22Rv1 (cell line): ENCODE results near the gene GPS2.

Experiments
- ZFX ChIP-seq: fragments of 450-650 bp; IDR thresholded peaks from 2 replicates; pipeline ENCODE4 v1.6.1; 2017; ENCODE audit warnings: antibody characterized with exemption, borderline replicate concordance
- TF ChIP-seq, protein P1 (sequence below): fragments of 450-650 bp; IDR thresholded peaks from 2 replicates; pipeline ENCODE4 v1.5.1; 2017; ENCODE audit warnings: mild to moderate bottlenecking

DNA sequence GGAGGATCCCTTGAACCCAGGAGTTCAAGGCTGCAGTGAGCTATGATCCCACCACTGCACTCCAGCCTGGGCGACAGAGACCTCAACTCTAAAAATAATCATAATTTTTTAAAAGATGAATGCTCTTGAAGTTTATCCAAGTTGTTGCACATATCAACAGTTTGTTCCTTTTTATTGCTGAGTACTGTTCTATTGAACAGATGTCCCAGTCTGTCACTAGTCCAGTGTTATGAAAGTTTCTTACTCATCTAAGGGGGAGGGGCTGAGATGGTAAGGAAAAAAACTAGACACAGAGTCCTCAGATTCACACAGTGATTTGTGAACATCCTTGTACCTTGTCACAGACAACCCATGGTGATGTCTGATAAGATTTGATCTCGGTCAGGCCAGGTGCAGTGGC, 25.0 kb upstream of the GPS2 start:
- TF ChIP-seq, protein P1, sequence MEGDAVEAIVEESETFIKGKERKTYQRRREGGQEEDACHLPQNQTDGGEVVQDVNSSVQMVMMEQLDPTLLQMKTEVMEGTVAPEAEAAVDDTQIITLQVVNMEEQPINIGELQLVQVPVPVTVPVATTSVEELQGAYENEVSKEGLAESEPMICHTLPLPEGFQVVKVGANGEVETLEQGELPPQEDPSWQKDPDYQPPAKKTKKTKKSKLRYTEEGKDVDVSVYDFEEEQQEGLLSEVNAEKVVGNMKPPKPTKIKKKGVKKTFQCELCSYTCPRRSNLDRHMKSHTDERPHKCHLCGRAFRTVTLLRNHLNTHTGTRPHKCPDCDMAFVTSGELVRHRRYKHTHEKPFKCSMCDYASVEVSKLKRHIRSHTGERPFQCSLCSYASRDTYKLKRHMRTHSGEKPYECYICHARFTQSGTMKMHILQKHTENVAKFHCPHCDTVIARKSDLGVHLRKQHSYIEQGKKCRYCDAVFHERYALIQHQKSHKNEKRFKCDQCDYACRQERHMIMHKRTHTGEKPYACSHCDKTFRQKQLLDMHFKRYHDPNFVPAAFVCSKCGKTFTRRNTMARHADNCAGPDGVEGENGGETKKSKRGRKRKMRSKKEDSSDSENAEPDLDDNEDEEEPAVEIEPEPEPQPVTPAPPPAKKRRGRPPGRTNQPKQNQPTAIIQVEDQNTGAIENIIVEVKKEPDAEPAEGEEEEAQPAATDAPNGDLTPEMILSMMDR, result no peak
- no peak for TF ChIP-seq ZFX
